Pancreas (tissue), 10 donors: ENCODE results near the gene RESP18. TPM values are rescaled to one million over a fixed set of nuclear protein-coding genes. Genes with fewer than 3 reads are reported as not detected.

ENCODE experiments used
- ATAC-seq, 4 donors: fragments of 200-7000 bp; cut with Tn5 transposase; one replicate each; pipeline versions ENCODE4 v1.8.0 to v1.9.1; 2020; ENCODE audit warnings: mild to moderate bottlenecking in 4 of 4, moderate library complexity in 4 of 4
- DNase-seq, 6 donors: peaks; one replicate each; pipeline ENCODE4 v3.0.0-alpha.2; 2020
- FAIRE-seq: peaks from 2 replicates; lab custom pipeline; 2012; peaks lifted over from hg19 to GRCh38; lab: Jason Lieb, UNC
- H3K27ac ChIP-seq, 4 donors: fragments of 200-600 bp; sonication (generic); 1 replicate in 3 of 4; 2 replicates in 1 of 4; pipeline versions ENCODE4 v1.5.0 to v1.8.0; 2020
- H3K27me3 ChIP-seq, 4 donors: fragments of 200-600 bp; one replicate each; pipeline ENCODE4 v1.8.0; 2021
- H3K36me3 ChIP-seq, 3 donors: fragments of 200-600 bp; sonication (generic) in 1 of 3; one replicate each; pipeline versions ENCODE4 v1.5.0 to v1.8.0; 2020 to 2021
- H3K4me1 ChIP-seq, 3 donors: fragments of 200-600 bp; one replicate each; pipeline ENCODE4 v1.8.0; 2021
- H3K4me3 ChIP-seq, 4 donors: fragments of 200-600 bp; sonication (generic) in 2 of 4; one replicate each; pipeline versions ENCODE4 v1.5.0 to v1.8.0; 2020 to 2021
- H3K9me3 ChIP-seq, 4 donors: fragments of 200-600 bp; one replicate each; pipeline ENCODE4 v1.8.0; 2021
- CTCF ChIP-seq, 4 donors: fragments of 200-600 bp; sonication (generic) in 3 of 4; IDR thresholded peaks; one replicate each; pipeline versions ENCODE4 v1.5.0 to v1.8.0; 2021; ENCODE audit warnings: antibody characterized with exemption in 4 of 4
- WGBS, 2 donors: extraction: QIAGEN DNeasy Blood & Tissue Kit; methylation state at CpG; one replicate each; pipeline ENCODE4 v1.1.7; 2013; 5-methylcytosine and 5-hydroxymethylcytosine counted together
- intact Hi-C, 3 donors: fragments of 100-400 bp; cut with DNase I; formaldehyde crosslinking; loops; one replicate each; pipeline versions ENCODE4 v1.11.1 to v1.14.2; 2022
- polyA plus RNA-seq, 2 donors: library from polyadenylated mRNA; stranded (reverse); fragments of 200-250 nt; gene quantifications; one replicate each; pipeline ENCODE4 v1.2.3, GENCODE V29; 2013
- total RNA-seq, 6 donors: library from RNA; stranded (reverse); fragmentation: NEBNext Ultra II Directional in 4 of 6; extraction: Animal tissue kit (Norgen Biotek cat#: 25700) in 4 of 6; gene quantifications; one replicate each; pipeline versions ENCODE4 v1.2.1 to v1.2.4, GENCODE V29; 2021 to 2023
- donor health status: healthy with polysubstance abuse.
- donor health status: DM: no; HTN: no; CAD: no; lungs with moderate emphysema.
- donor health status: DM: no; HTN: no; CAD: no.
- donor health status: control.
- donor health status: control.
- donor health status: Bipolar disorder and iron deficiency.
- donor health status: DM: yes; HTN: yes; CAD: no.
- donor health status: DM: no; HTN: no; CAD: no.
- donor health status: DM: no; HTN: no; CAD: no.
- donor health status: DM: yes; HTN: yes; CAD: no.

RESP18 gene
- total and polyA plus RNA-seq, 8 donors = 0.16 TPM; not detected in 7

GRCh38 chr2:219298759-219299371 lies 33.7 kb downstream of the RESP18 start:
- Histone ChIP-seq H3K27me3 (no peaks in the 10 kb centered on the region), H3K4me3 (no peak overlapping the region), H3K36me3 (no peaks in the 10 kb centered on the region), H3K27ac (no peak overlapping the region), H3K9me3 (no peaks in the 10 kb centered on the region), H3K4me1 (no peaks in the 10 kb centered on the region)
- no peak for FAIRE-seq
- ATAC-seq = peak; percentile 57 to 86 (median 80)
- peak; percentile 99 to 100 (median 99) for TF ChIP-seq CTCF (IDR thresholded peaks at IDR 0.05)
- peak; percentile 80 to 97 (median 92) for DNase-seq
- WGBS, 2 donors = 19% methylated on average over 15 of the region's 15 CpGs
- intact Hi-C loops = loop anchor here in 1 of 3 donors (5.0 to 10.0 kb wide), 2 partner anchors 127 to 244 kb away; partner anchors contain the start of gene SLC23A3

- DNase-seq (no peak), ATAC-seq (no peak), FAIRE-seq (no peak)
- intact Hi-C loops = loop anchor here in 1 of 3 donors (5.0 to 10.0 kb wide), 2 partner anchors 126 to 243 kb away; partner anchors contain the start of gene SLC23A3
- WGBS, 2 donors = 74 to 80% methylated on average over 14 of the region's 14 CpGs
- no peaks in the 10 kb centered on the region for H3K36me3 ChIP-seq
- no peaks in the 10 kb centered on the region for H3K4me1 ChIP-seq
- H3K27ac ChIP-seq = no peak overlapping the region
- no peaks in the 10 kb centered on the region for H3K27me3 ChIP-seq
- no peak overlapping the region for H3K4me3 ChIP-seq
- TF ChIP-seq CTCF (IDR thresholded peaks at IDR 0.05) = no peak
- H3K9me3 ChIP-seq = no peaks in the 10 kb centered on the region
Measured at GRCh38 chr2:219297766-219298456, 34.6 kb downstream of the RESP18 start.

- ATAC-seq = no peak
- Histone ChIP-seq H3K36me3 (no peaks in the 10 kb centered on the region), H3K27ac (no peak overlapping the region), H3K9me3 (no peaks in the 10 kb centered on the region), H3K4me1 (no peaks in the 10 kb centered on the region), H3K27me3 (no peaks in the 10 kb centered on the region), H3K4me3 (no peak overlapping the region)
- no peak for FAIRE-seq
- no peak for TF ChIP-seq CTCF (IDR thresholded peaks at IDR 0.05)
- 77 to 82% methylated on average over 23 to 25 of the region's 25 CpGs for WGBS, 2 donors
- DNase-seq = no peak
- intact Hi-C loops = loop anchor here in 1 of 3 donors (5.0 to 10.0 kb wide), 2 partner anchors 125 to 242 kb away; partner anchors contain the start of gene SLC23A3
Measured at GRCh38 chr2:219296631-219297391, 35.7 kb downstream of the RESP18 start.

GRCh38 chr2:219296142-219296541 lies 36.4 kb downstream of the RESP18 start:
- H3K27ac ChIP-seq = no peak overlapping the region
- DNase-seq (no peak), FAIRE-seq (no peak), ATAC-seq (no peak)
- H3K4me3 ChIP-seq = no peak overlapping the region
- H3K36me3 ChIP-seq = no peaks in the 10 kb centered on the region
- TF ChIP-seq CTCF (IDR thresholded peaks at IDR 0.05) = no peak
- H3K27me3 ChIP-seq = no peaks in the 10 kb centered on the region
- intact Hi-C loops = loop anchor here in 1 of 3 donors (5.0 to 10.0 kb wide), 2 partner anchors 124 to 241 kb away; partner anchors contain the start of gene SLC23A3
- WGBS, 2 donors = 73 to 81% methylated on average over 14 of the region's 14 CpGs
- H3K4me1 ChIP-seq = no peaks in the 10 kb centered on the region
- H3K9me3 ChIP-seq = no peaks in the 10 kb centered on the region
